Measurements from ENCODE around the gene OXSR1. TPM values are rescaled to one million over a fixed set of nuclear protein-coding genes. Genes with fewer than 3 reads are reported as not detected.

Gene OXSR1
- total RNA-seq (2021; ENCODE audit: unreplicated experiment) (33.2 TPM), Bru-seq, nascent RNA (percentile 86 among the genes with signal in this experiment), BruChase-seq, experiment 1, labeled RNA remaining after a 2-hour chase (percentile 78 among the genes with signal in this experiment), BruChase-seq, experiment 2, labeled RNA remaining after a 6-hour chase (percentile 82 among the genes with signal in this experiment)
- polyA plus RNA-seq (2012; ENCODE audit: insufficient read length), result 20.4 TPM
- long read RNA-seq, full-length matches to known transcripts, result 41 of 76 reads
- long read RNA-seq, partial matches to known transcripts, result 21 of 76 reads
- long read RNA-seq, other reads (novel, unspliced or antisense), result 14 of 76 reads

DNA sequence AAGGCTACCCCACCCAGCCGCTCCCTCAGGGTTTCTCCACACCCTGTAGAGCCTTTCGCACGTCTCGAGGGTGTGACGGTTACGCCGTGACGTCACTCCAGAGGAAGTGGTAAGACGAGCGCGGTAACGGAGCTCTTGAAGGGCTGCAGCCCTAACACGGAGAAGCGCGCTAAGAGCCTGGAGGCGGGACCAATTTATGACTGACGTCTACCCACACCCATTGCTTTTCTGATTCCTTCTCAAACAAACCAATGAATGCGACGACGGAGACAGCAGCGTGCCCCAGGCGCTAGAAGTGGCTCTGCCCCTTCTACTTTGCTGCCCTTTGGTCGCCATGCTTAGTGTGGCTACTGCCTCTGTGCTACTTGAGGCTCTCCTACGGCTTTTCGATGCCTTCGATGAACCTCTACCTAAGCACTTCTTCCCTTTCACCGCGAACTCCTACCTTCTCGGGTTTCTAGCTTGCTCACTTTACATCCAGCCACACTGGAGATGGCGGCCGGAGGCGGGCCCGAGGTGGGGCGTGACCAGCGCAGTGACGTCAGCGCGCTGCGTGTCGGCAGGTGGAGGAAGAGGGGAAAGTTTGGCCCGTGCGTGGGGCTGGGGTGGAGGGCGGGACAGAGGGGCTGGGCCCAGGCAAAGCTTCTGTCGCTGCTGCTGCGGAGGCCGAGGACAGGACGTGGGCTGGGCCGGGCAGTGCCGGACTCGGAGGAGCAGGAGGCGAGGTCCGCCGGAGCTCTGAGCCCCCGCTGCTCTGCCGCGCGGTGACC, at the start of gene OXSR1:
Gene OXSR1, plus strand, starts transcription at position 586 of the 770 bp plus-strand sequence. CDS start 340 bp downstream, outside the sequence.
- ChIA-PET CTCF (interaction anchor here (0.6 kb wide), 1 partner anchor 234 kb away, joined by 3 read pairs; no protein-coding TSS in a partner anchor), POLR2A (interaction anchor here (0.6 kb wide), 1 partner anchor 17 kb away, joined by 5 read pairs; no protein-coding TSS in a partner anchor)
- intact Hi-C loops (cut with micrococcal nuclease; ENCODE audit: unreplicated experiment) (no loop called here), in situ Hi-C loops (cut with HindIII; ENCODE audit: low pct_unique_long_range_greater_than_20kb, low sequenced_read_pairs) (no loop called here)
- peaks cover 17% of the 10 kb centered on the region for H3K4me1 ChIP-seq (ENCODE audit: control insufficient read depth, insufficient read depth, low read length)
- peaks cover 4% of the 10 kb centered on the region; the same call in 1 of the 2 replicates for H3K36me3 ChIP-seq (ENCODE audit: control insufficient read depth, insufficient read depth, low read length)
- peak within 1 kb of the TSS; percentile 98 for H3K27ac ChIP-seq (ENCODE audit: low read length)
- no peaks in the 10 kb centered on the region for H3K27me3 ChIP-seq (ENCODE audit: control insufficient read depth, insufficient read depth, low read length)
- DNase-seq (ENCODE audit: low read depth, low spot score) (peak; percentile 97), ATAC-seq (peak; percentile 96)
- TF ChIP-seq SIN3A (IDR thresholded peaks at IDR 0.05; ENCODE audit: borderline replicate concordance, insufficient read depth, low read depth, low read length), result no peak; the same call in 1 of the 2 replicates
- TF ChIP-seq, protein P1, sequence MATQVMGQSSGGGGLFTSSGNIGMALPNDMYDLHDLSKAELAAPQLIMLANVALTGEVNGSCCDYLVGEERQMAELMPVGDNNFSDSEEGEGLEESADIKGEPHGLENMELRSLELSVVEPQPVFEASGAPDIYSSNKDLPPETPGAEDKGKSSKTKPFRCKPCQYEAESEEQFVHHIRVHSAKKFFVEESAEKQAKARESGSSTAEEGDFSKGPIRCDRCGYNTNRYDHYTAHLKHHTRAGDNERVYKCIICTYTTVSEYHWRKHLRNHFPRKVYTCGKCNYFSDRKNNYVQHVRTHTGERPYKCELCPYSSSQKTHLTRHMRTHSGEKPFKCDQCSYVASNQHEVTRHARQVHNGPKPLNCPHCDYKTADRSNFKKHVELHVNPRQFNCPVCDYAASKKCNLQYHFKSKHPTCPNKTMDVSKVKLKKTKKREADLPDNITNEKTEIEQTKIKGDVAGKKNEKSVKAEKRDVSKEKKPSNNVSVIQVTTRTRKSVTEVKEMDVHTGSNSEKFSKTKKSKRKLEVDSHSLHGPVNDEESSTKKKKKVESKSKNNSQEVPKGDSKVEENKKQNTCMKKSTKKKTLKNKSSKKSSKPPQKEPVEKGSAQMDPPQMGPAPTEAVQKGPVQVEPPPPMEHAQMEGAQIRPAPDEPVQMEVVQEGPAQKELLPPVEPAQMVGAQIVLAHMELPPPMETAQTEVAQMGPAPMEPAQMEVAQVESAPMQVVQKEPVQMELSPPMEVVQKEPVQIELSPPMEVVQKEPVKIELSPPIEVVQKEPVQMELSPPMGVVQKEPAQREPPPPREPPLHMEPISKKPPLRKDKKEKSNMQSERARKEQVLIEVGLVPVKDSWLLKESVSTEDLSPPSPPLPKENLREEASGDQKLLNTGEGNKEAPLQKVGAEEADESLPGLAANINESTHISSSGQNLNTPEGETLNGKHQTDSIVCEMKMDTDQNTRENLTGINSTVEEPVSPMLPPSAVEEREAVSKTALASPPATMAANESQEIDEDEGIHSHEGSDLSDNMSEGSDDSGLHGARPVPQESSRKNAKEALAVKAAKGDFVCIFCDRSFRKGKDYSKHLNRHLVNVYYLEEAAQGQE (IDR thresholded peaks at IDR 0.05; ENCODE audit: insufficient read depth in 1 of 2, low read depth in 2 of 2, low read length in 1 of 2), result no peak
- TF ChIP-seq POLR2AphosphoS5 (IDR thresholded peaks at IDR 0.05; ENCODE audit: low read depth, low read length), result peak; percentile 64
- TF ChIP-seq, protein P2, sequence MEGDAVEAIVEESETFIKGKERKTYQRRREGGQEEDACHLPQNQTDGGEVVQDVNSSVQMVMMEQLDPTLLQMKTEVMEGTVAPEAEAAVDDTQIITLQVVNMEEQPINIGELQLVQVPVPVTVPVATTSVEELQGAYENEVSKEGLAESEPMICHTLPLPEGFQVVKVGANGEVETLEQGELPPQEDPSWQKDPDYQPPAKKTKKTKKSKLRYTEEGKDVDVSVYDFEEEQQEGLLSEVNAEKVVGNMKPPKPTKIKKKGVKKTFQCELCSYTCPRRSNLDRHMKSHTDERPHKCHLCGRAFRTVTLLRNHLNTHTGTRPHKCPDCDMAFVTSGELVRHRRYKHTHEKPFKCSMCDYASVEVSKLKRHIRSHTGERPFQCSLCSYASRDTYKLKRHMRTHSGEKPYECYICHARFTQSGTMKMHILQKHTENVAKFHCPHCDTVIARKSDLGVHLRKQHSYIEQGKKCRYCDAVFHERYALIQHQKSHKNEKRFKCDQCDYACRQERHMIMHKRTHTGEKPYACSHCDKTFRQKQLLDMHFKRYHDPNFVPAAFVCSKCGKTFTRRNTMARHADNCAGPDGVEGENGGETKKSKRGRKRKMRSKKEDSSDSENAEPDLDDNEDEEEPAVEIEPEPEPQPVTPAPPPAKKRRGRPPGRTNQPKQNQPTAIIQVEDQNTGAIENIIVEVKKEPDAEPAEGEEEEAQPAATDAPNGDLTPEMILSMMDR (IDR thresholded peaks at IDR 0.05), result no peak
- TF ChIP-seq TCF7L2 (IDR thresholded peaks at IDR 0.05; ENCODE audit: low read depth, low read length), result peak; percentile 73
- H3K9me3 ChIP-seq (ENCODE audit: control insufficient read depth, insufficient read depth, low read depth, low read length), result no peaks in the 10 kb centered on the region
- H3K4me3 ChIP-seq (ENCODE audit: low read depth in 2 of 2, low read length in 2 of 2), result peak within 1 kb of the TSS; percentile 73 to 84
- BruUV-seq (replicated peaks), result no TSS peak

DNA sequence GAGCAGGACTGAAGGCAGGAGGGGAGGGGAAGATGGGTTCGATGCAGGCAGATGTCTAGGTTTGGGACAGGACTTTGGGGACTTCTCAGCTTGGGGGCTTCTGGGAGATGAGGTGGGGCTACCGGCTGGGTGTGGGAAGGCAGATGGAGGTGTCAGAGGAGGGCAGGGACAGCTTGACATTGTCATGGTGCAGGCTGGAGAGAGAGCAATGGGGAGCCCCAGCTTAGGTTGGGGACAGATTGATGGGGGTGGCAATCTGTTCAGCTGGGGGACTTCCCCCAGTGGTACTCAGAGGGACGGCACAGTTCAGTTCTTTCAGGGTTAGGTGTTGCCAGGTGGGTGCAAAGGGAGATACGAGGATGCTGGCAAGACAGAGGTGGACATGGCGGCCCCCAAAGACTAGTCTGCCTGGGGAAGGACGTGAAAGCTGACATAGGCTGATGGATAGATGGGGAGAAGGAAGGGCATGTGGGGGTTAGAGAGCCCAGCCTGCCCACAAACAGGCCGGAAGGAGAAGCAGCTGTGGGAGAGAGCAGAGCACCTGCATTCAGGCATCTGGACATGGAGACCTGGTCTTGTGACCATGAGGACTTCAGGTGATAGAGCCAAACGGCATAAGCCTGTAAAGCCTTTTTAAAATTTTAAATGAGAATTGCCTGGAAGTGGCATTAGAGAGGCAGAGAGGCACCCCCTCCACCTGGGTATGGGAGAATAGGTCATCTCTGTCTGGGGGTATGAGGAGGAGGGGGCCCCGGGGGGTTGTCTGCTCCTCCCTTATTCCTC, 49.5 kb upstream of the OXSR1 start:
- H3K4me3 ChIP-seq (ENCODE audit: low read depth in 2 of 2, low read length in 2 of 2), result no peak overlapping the region
- CTCF ChIA-PET, result no interaction called here
- no peaks in the 10 kb centered on the region for H3K4me1 ChIP-seq (ENCODE audit: control insufficient read depth, insufficient read depth, low read length)
- DNase-seq (ENCODE audit: low read depth, low spot score), result no peak
- H3K36me3 ChIP-seq (ENCODE audit: control insufficient read depth, insufficient read depth, low read length), result no peaks in the 10 kb centered on the region
- H3K27ac ChIP-seq (ENCODE audit: low read length), result no peak overlapping the region
- in situ Hi-C loops (cut with HindIII; ENCODE audit: low pct_unique_long_range_greater_than_20kb, low sequenced_read_pairs), result no loop called here
- no TSS peak for BruUV-seq (replicated peaks)
- POLR2A ChIA-PET, result no interaction called here
- TF ChIP-seq POLR2AphosphoS5 (IDR thresholded peaks at IDR 0.05; ENCODE audit: low read depth, low read length) (no peak), TCF7L2 (IDR thresholded peaks at IDR 0.05; ENCODE audit: low read depth, low read length) (no peak)
- TF ChIP-seq, protein P1 (IDR thresholded peaks at IDR 0.05; ENCODE audit: insufficient read depth in 1 of 2, low read depth in 2 of 2, low read length in 1 of 2), result no peak
- TF ChIP-seq, protein P2 (IDR thresholded peaks at IDR 0.05), result no peak
- H3K9me3 ChIP-seq (ENCODE audit: control insufficient read depth, insufficient read depth, low read depth, low read length), result no peaks in the 10 kb centered on the region
- intact Hi-C loops (cut with micrococcal nuclease; ENCODE audit: unreplicated experiment), result no loop called here
- H3K27me3 ChIP-seq (ENCODE audit: control insufficient read depth, insufficient read depth, low read length), result no peaks in the 10 kb centered on the region
- no peak for ATAC-seq

Measured in Panc1 (cell line).